Gastrocnemius medialis (tissue), 4 donors: ENCODE data around the gene GSG1L.

ENCODE experiments used
- CTCF ChIP-seq, 5 experiments: fragments of 450-650 bp in 3 of 5; fragments of 200-600 bp in 2 of 5; sonication (generic) in 2 of 5; IDR thresholded peaks in 4 of 5; conservative IDR thresholded peaks in 1 of 5; 1 replicate in 4 of 5; 2 replicates in 1 of 5; pipeline ENCODE4 v1.5.1; 2016 to 2019; ENCODE audit warnings: antibody characterized with exemption in 5 of 5, mild to moderate bottlenecking in 3 of 5, moderate library complexity in 3 of 5
- POLR2A ChIP-seq, 2 donors: fragments of 450-650 bp; IDR thresholded peaks; one replicate each; pipeline ENCODE4 v1.6.1; 2017; ENCODE audit warnings: antibody characterized with exemption in 2 of 2, mild to moderate bottlenecking in 2 of 2, moderate library complexity in 2 of 2

GRCh38 chr16:27918755-27919154 is 144.8 kb downstream of the GSG1L start:
- no peak for TF ChIP-seq CTCF (IDR thresholded peaks at IDR 0.05 in 4 of 5, conservative IDR thresholded peaks at IDR 0.05 in 1 of 5)
- no peak for TF ChIP-seq POLR2A (IDR thresholded peaks at IDR 0.05)
